Tibial artery (tissue), 4 donors: ENCODE results near the gene TBCB.

Source experiments
- DNase-seq, 2 donors: peaks; one replicate each; pipeline ENCODE4 v3.0.0-alpha.2; 2019
- H3K27ac ChIP-seq, 2 donors: fragments of 200-600 bp; sonication (generic) in 1 of 2; 1 replicate in 1 of 2; 2 replicates in 1 of 2; pipeline ENCODE4 v1.5.1; 2018 to 2019; ENCODE audit warnings: mild to moderate bottlenecking in 1 of 2
- H3K27me3 ChIP-seq, 2 donors: fragments of 200-600 bp; sonication (generic) in 1 of 2; one replicate each; pipeline versions ENCODE4 v1.5.1 to v1.6.0; 2016 to 2019
- H3K36me3 ChIP-seq, 3 donors: fragments of 200-600 bp; sonication (generic) in 2 of 3; one replicate each; pipeline ENCODE4 v1.5.1; 2016 to 2019; ENCODE audit warnings: mild to moderate bottlenecking in 2 of 3
- H3K4me1 ChIP-seq, 4 donors: fragments of 200-600 bp; sonication (generic) in 2 of 4; 1 replicate in 3 of 4; 2 replicates in 1 of 4; pipeline ENCODE4 v1.5.1; 2016 to 2019
- H3K4me3 ChIP-seq, 2 donors: fragments of 200-600 bp; sonication (generic) in 1 of 2; 1 replicate in 1 of 2; 2 replicates in 1 of 2; pipeline ENCODE4 v1.5.1; 2018 to 2019; ENCODE audit warnings: mild to moderate bottlenecking in 2 of 2
- H3K9me3 ChIP-seq, 3 donors: fragments of 200-600 bp; sonication (generic) in 1 of 3; one replicate each; pipeline ENCODE4 v1.5.1; 2016 to 2019
- intact Hi-C: fragments of 100-400 bp; cut with DNase I; formaldehyde crosslinking; loops from one replicate; pipeline ENCODE4 v1.15.0; 2023; ENCODE audit warnings: low total_unique reads
- TF ChIP-seq, protein P1 (sequence below), 2 experiments: fragments of 200-600 bp in 1 of 2; fragments of 450-650 bp in 1 of 2; IDR thresholded peaks; one replicate each; pipeline ENCODE4 v1.5.1; 2017 to 2019; ENCODE audit warnings: antibody characterized with exemption in 2 of 2, mild to moderate bottlenecking in 1 of 2, moderate library complexity in 1 of 2

The TBCB gene

DNA sequence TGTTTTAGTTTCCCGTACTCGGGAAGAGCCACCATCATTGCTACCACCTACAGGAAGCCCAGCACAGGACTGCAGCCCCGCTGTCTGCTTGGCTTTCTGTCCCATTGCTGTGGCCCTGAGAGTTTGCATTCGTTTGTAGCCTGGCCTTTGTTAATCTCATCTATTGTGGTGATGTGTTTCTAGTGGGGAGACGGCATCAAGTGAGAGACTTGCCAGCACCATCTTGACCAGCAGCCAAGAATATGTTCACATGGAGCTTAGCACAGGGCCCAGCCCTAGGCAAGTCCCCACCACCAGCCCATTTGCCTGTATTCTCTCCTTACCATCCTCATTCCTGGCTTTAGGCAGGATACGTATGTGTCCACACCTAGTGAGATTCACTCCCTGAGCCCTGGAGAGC lies 21.6 kb upstream of the TBCB start:
- no peaks in the 10 kb centered on the region for H3K4me1 ChIP-seq
- H3K9me3 ChIP-seq: no peaks in the 10 kb centered on the region
- no peak overlapping the region for H3K27ac ChIP-seq
- intact Hi-C loops: no loop called here
- TF ChIP-seq, protein P1, sequence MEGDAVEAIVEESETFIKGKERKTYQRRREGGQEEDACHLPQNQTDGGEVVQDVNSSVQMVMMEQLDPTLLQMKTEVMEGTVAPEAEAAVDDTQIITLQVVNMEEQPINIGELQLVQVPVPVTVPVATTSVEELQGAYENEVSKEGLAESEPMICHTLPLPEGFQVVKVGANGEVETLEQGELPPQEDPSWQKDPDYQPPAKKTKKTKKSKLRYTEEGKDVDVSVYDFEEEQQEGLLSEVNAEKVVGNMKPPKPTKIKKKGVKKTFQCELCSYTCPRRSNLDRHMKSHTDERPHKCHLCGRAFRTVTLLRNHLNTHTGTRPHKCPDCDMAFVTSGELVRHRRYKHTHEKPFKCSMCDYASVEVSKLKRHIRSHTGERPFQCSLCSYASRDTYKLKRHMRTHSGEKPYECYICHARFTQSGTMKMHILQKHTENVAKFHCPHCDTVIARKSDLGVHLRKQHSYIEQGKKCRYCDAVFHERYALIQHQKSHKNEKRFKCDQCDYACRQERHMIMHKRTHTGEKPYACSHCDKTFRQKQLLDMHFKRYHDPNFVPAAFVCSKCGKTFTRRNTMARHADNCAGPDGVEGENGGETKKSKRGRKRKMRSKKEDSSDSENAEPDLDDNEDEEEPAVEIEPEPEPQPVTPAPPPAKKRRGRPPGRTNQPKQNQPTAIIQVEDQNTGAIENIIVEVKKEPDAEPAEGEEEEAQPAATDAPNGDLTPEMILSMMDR (IDR thresholded peaks at IDR 0.05): no peak
- H3K4me3 ChIP-seq: no peak overlapping the region
- H3K27me3 ChIP-seq: no peaks in the 10 kb centered on the region
- H3K36me3 ChIP-seq: no peaks in the 10 kb centered on the region
- DNase-seq: no peak

GRCh38 chr19:36097036-36097435 lies 18.2 kb upstream of the TBCB start:
- H3K36me3 ChIP-seq: no peaks in the 10 kb centered on the region
- intact Hi-C loops: no loop called here
- H3K4me1 ChIP-seq: no peaks in the 10 kb centered on the region
- TF ChIP-seq, protein P1 (IDR thresholded peaks at IDR 0.05): no peak
- no peaks in the 10 kb centered on the region for H3K27me3 ChIP-seq
- no peak for DNase-seq
- H3K27ac ChIP-seq: no peak overlapping the region
- no peaks in the 10 kb centered on the region for H3K9me3 ChIP-seq
- no peak overlapping the region for H3K4me3 ChIP-seq

DNA sequence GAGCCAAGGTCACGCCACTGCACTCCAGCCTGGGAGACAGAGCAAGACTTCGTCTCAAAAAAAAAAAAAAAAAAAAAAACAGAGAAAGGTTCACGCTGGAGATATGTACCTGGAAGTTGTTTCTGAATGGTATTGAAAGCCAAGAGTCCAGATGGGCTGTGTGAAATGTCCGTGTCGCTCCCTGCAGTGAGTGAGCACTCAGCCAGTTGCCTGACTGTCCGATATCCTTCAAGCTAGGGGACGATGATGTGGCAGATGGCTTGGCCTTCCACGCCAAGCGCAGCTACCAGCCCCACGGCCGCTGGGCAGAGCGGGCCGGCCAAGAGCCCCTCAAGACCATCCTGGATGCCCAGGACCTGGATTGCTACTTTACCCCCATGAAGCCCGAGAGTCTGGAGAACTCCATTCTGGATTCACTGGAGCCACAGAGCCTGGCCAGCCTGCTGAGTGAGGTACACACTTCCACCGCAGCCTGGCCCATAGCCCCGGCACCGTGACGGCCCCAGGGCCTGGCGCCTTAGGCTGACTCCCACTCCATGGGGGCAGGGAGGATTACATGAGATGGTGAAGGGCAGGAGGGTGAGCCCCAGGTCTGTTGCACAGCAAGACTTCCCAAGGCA lies 16.0 kb upstream of the TBCB start:
- H3K27ac ChIP-seq: no peak overlapping the region
- H3K4me1 ChIP-seq: no peaks in the 10 kb centered on the region
- intact Hi-C loops: no loop called here
- no peak overlapping the region for H3K4me3 ChIP-seq
- TF ChIP-seq, protein P1 (IDR thresholded peaks at IDR 0.05): no peak
- H3K27me3 ChIP-seq: no peaks in the 10 kb centered on the region
- no peaks in the 10 kb centered on the region for H3K36me3 ChIP-seq
- no peaks in the 10 kb centered on the region for H3K9me3 ChIP-seq
- DNase-seq: no peak

- Histone ChIP-seq H3K27me3 (no peaks in the 10 kb centered on the region), H3K4me1 (no peaks in the 10 kb centered on the region), H3K27ac (no peak overlapping the region), H3K36me3 (peaks cover 0 to 6% (median 0%) of the 10 kb centered on the region in 3 donors), H3K4me3 (no peak overlapping the region), H3K9me3 (no peaks in the 10 kb centered on the region)
- DNase-seq: no peak
- TF ChIP-seq, protein P1 (IDR thresholded peaks at IDR 0.05): no peak
- intact Hi-C loops: no loop called here
Observed at GRCh38 chr19:36100476-36100875, 14.8 kb upstream of the TBCB start.

- no peak overlapping the region for H3K4me3 ChIP-seq
- intact Hi-C loops: no loop called here
- H3K36me3 ChIP-seq: peaks cover 0 to 19% (median 0%) of the 10 kb centered on the region in 3 donors
- no peaks in the 10 kb centered on the region for H3K9me3 ChIP-seq
- H3K4me1 ChIP-seq: no peaks in the 10 kb centered on the region
- H3K27me3 ChIP-seq: no peaks in the 10 kb centered on the region
- DNase-seq: no peak
- TF ChIP-seq, protein P1 (IDR thresholded peaks at IDR 0.05): no peak
- H3K27ac ChIP-seq: no peak overlapping the region
Observed at GRCh38 chr19:36101550-36102327, 13.5 kb upstream of the TBCB start.
